IMR-90 (cell line): ENCODE measurements around the gene NGEF. TPM values are rescaled to one million over a fixed set of nuclear protein-coding genes. Genes with fewer than 3 reads are reported as not detected.

Experiments used
- ATAC-seq: fragments of 200-7000 bp; cut with Tn5 transposase; 2 replicates; pipeline ENCODE4 v1.9.1; 2020; ENCODE audit warnings: low read depth, mild to moderate bottlenecking, moderate library complexity
- BruUV-seq: library from RNA; stranded (reverse); fragments of 400-500 nt; replicated peaks from 2 replicates; lab custom pipeline; 2021; lab: Mats Ljungman, UMichigan
- CTCF ChIA-PET: fragments of 300-600 bp; formaldehyde crosslinking; extraction: SDS; loops from one replicate; lab custom pipeline; 2021; ENCODE audit warnings: antibody characterized with exemption; lab: Yijun Ruan, JAX
- POLR2A ChIA-PET: fragments of 300-600 bp; sonication (Branson Sonifier 250); formaldehyde crosslinking; loops from one replicate; lab custom pipeline; 2022; ENCODE audit warnings: antibody characterized with exemption; ENCODE audit not compliant: unreplicated experiment; lab: Charles Lee
- DNase-seq: peaks from one replicate; pipeline ENCODE4 v3.0.0; 2013
- H2AFZ ChIP-seq: replicated peaks from 2 replicates; pipeline ENCODE3; 2013; ENCODE audit warnings: low read length, mild to moderate bottlenecking; ENCODE audit not compliant: poor library complexity
- H2AK5ac ChIP-seq: 2 replicates; pipeline ENCODE4 v1.6.1; 2013; ENCODE audit warnings: low read depth, low read length, inconsistent platforms
- H2AK9ac ChIP-seq: replicated peaks from 2 replicates; pipeline ENCODE3; 2013; ENCODE audit warnings: mild to moderate bottlenecking, low read depth, low read length, moderate library complexity; ENCODE audit not compliant: poor library complexity
- H2BK120ac ChIP-seq: 2 replicates; pipeline ENCODE4 v1.6.1; 2013; ENCODE audit warnings: low read depth, low read length, inconsistent platforms
- H2BK15ac ChIP-seq: 3 replicates; pipeline ENCODE4 v1.6.1; 2013; ENCODE audit warnings: low read depth, low read length, inconsistent platforms
- H2BK20ac ChIP-seq: 2 replicates; pipeline ENCODE4 v1.6.1; 2013; ENCODE audit warnings: low read depth, mild to moderate bottlenecking, inconsistent platforms, low read length, moderate library complexity
- H2BK5ac ChIP-seq: 2 replicates; pipeline ENCODE4 v1.6.1; 2013; ENCODE audit warnings: mild to moderate bottlenecking, low read depth, low read length, inconsistent platforms; ENCODE audit not compliant: poor library complexity, severe bottlenecking
- H3K14ac ChIP-seq: replicated peaks from 2 replicates; pipeline ENCODE4 v1.6.1; 2013; ENCODE audit warnings: low read depth, low read length, inconsistent platforms
- H3K18ac ChIP-seq: 2 replicates; pipeline ENCODE4 v1.6.1; 2013; ENCODE audit warnings: low read depth, low read length, control low read depth
- H3K23ac ChIP-seq: 2 replicates; pipeline ENCODE4 v1.6.1; 2013; ENCODE audit warnings: low read depth, low read length, inconsistent platforms
- H3K27ac ChIP-seq: 2 replicates; pipeline ENCODE4 v1.5.1; 2013; ENCODE audit warnings: mild to moderate bottlenecking, control low read depth, low read length; ENCODE audit not compliant: insufficient read depth
- H3K27me3 ChIP-seq: 2 replicates; pipeline ENCODE4 v1.6.1; 2013; ENCODE audit warnings: low read length; ENCODE audit not compliant: control insufficient read depth, insufficient read depth
- H3K36me3 ChIP-seq: 2 replicates; pipeline ENCODE4 v1.6.1; 2013; ENCODE audit warnings: low read length, mixed read lengths; ENCODE audit not compliant: control insufficient read depth, insufficient read depth
- H3K4ac ChIP-seq: 2 replicates; pipeline ENCODE4 v1.6.1; 2013; ENCODE audit warnings: low read depth, low read length, inconsistent platforms
- H3K4me1 ChIP-seq: 2 replicates; pipeline ENCODE4 v1.6.1; 2013; ENCODE audit warnings: low read length, mixed read lengths; ENCODE audit not compliant: control insufficient read depth, insufficient read depth
- H3K4me2 ChIP-seq: 2 replicates; pipeline ENCODE4 v1.6.1; 2013; ENCODE audit warnings: low read depth, mild to moderate bottlenecking, control low read depth, low read length, moderate library complexity
- H3K4me3 ChIP-seq: 2 replicates; pipeline ENCODE4 v1.5.1; 2013; ENCODE audit warnings: low read depth, mild to moderate bottlenecking, control low read depth, low read length, moderate library complexity; ENCODE audit not compliant: insufficient read depth
- H3K56ac ChIP-seq: 2 replicates; pipeline ENCODE4 v1.6.1; 2013; ENCODE audit warnings: low read length, inconsistent platforms; ENCODE audit not compliant: insufficient read depth; ENCODE audit errors: extremely low read depth
- H3K79me1 ChIP-seq, 2 experiments: 2 replicates each; pipeline ENCODE4 v1.6.1; 2013; ENCODE audit warnings: low read length in 2 of 2, inconsistent platforms in 1 of 2, low read depth in 1 of 2
- H3K9ac ChIP-seq: 2 replicates; pipeline ENCODE4 v1.6.1; 2013; ENCODE audit warnings: low read depth, low read length, control low read depth
- H3K9me1 ChIP-seq: 2 replicates; pipeline ENCODE4 v1.6.1; 2013; ENCODE audit warnings: low read length, inconsistent platforms; ENCODE audit not compliant: insufficient read depth
- H3K9me3 ChIP-seq: 2 replicates; pipeline ENCODE4 v1.6.1; 2013; ENCODE audit warnings: low read length; ENCODE audit not compliant: control insufficient read depth, insufficient read depth
- H4K20me1 ChIP-seq: 2 replicates; pipeline ENCODE4 v1.6.1; 2013; ENCODE audit warnings: low read length, inconsistent platforms; ENCODE audit not compliant: insufficient read depth
- H4K5ac ChIP-seq: 2 replicates; pipeline ENCODE4 v1.6.1; 2013; ENCODE audit warnings: mild to moderate bottlenecking, low read depth, low read length, control low read depth
- H4K8ac ChIP-seq, 2 experiments: 2 replicates each; pipeline ENCODE4 v1.6.1; 2013; ENCODE audit warnings: low read depth in 2 of 2, low read length in 2 of 2, control low read depth in 1 of 2, inconsistent platforms in 1 of 2
- H4K91ac ChIP-seq: 2 replicates; pipeline ENCODE4 v1.6.1; 2013; ENCODE audit warnings: low read depth, low read length, inconsistent platforms; ENCODE audit not compliant: insufficient read depth
- BHLHE40 ChIP-seq: fragments of 150-350 bp; IDR thresholded peaks from 2 replicates; pipeline ENCODE4 v1.6.1; 2016; ENCODE audit warnings: mild to moderate bottlenecking, low read depth, low read length
- CEBPB ChIP-seq: IDR thresholded peaks from 2 replicates; pipeline ENCODE4 v1.6.1; 2012; ENCODE audit warnings: low read depth, low read length, improper control_type of control experiment
- CHD1 ChIP-seq: IDR thresholded peaks from 2 replicates; pipeline ENCODE4 v1.6.1; 2012; ENCODE audit warnings: low read depth, low read length, improper control_type of control experiment
- CTCF ChIP-seq: conservative IDR thresholded peaks from 2 replicates; pipeline ENCODE4 v1.5.1; 2012; ENCODE audit warnings: mild to moderate bottlenecking, low read depth, low read length, improper control_type of control experiment
- ELK1 ChIP-seq: fragments of 150-350 bp; IDR thresholded peaks from 2 replicates; pipeline ENCODE4 v1.6.1; 2016; ENCODE audit warnings: low read depth, mild to moderate bottlenecking, low read length, moderate library complexity, borderline replicate concordance
- FOS ChIP-seq: fragments of 150-350 bp; IDR thresholded peaks from 2 replicates; pipeline ENCODE4 v1.6.1; 2016; ENCODE audit warnings: low read depth, low read length
- MAFK ChIP-seq: IDR thresholded peaks from 2 replicates; pipeline ENCODE4 v1.6.1; 2012; ENCODE audit warnings: low read depth, low read length, improper control_type of control experiment
- MAZ ChIP-seq: IDR thresholded peaks from 2 replicates; pipeline ENCODE4 v1.6.1; 2012; ENCODE audit warnings: low read depth, mild to moderate bottlenecking, low read length, improper control_type of control experiment, moderate library complexity, borderline replicate concordance
- MXI1 ChIP-seq: IDR thresholded peaks from 2 replicates; pipeline ENCODE4 v1.6.1; 2012; ENCODE audit warnings: low read depth, mild to moderate bottlenecking, low read length, moderate library complexity, borderline replicate concordance
- POLR2A ChIP-seq: IDR thresholded peaks from 2 replicates; pipeline ENCODE4 v1.6.1; 2012; ENCODE audit warnings: mild to moderate bottlenecking, low read depth, low read length
- RAD21 ChIP-seq: IDR thresholded peaks from 2 replicates; pipeline ENCODE4 v1.6.1; 2012; ENCODE audit warnings: low read length, improper control_type of control experiment
- RCOR1 ChIP-seq: IDR thresholded peaks from 2 replicates; pipeline ENCODE4 v1.6.1; 2012; ENCODE audit warnings: mild to moderate bottlenecking, low read length, improper control_type of control experiment; ENCODE audit not compliant: insufficient replicate concordance
- RFX5 ChIP-seq: IDR thresholded peaks from 2 replicates; pipeline ENCODE4 v1.8.0; 2012; ENCODE audit warnings: low read depth, mild to moderate bottlenecking, low read length, moderate library complexity
- SMC3 ChIP-seq: fragments of 150-350 bp; IDR thresholded peaks from 2 replicates; pipeline ENCODE4 v1.6.1; 2016; ENCODE audit warnings: low read depth, mild to moderate bottlenecking, antibody characterized with exemption, low read length, moderate library complexity
- USF2 ChIP-seq: fragments of 150-350 bp; IDR thresholded peaks from 2 replicates; pipeline ENCODE4 v1.6.1; 2017; ENCODE audit warnings: mild to moderate bottlenecking, antibody characterized with exemption, low read length, low read depth
- WGBS, 2 experiments: methylation state at CpG; one replicate each; pipeline versions ENCODE4 v1.1.5 to v1.1.7; 2013; ENCODE audit warnings: missing lambda C conversion rate in 2 of 2; ENCODE audit not compliant: insufficient read length in 1 of 2; ENCODE audit errors: extremely low coverage in 2 of 2; 5-methylcytosine and 5-hydroxymethylcytosine counted together
- dilution Hi-C: fragments of 300-500 bp; cut with HindIII; formaldehyde crosslinking; loops from one replicate; pipeline ENCODE4 v1.14.3; 2018; ENCODE audit warnings: low sequenced_read_pairs; ENCODE audit not compliant: unreplicated experiment
- in situ Hi-C: fragments of 300-500 bp; cut with MboI; formaldehyde crosslinking; loops from 3 replicates; pipeline ENCODE4 v1.14.3; 2019; ENCODE audit warnings: low sequenced_read_pairs, inconsistent platforms, mixed read lengths
- intact Hi-C: fragments of 100-400 bp; cut with micrococcal nuclease; formaldehyde crosslinking; loops from 2 replicates; pipeline ENCODE4 v1.10.0; 2022
- polyA plus RNA-seq, 3 experiments: library from polyadenylated mRNA; depleted of rRNA; stranded (reverse); fragments of >200 nt; gene quantifications; 2 replicates each; pipeline ENCODE4 v1.2.3, GENCODE V29; 2012; ENCODE audit warnings: low replicate concordance in 1 of 3
- total RNA-seq: library from RNA; depleted of rRNA; stranded (reverse); fragments of >200 nt; gene quantifications from 2 replicates; pipeline ENCODE4 v1.2.3, GENCODE V29; 2012

The NGEF gene
- total and polyA plus RNA-seq, 2 of the 4 experiments (the other 2 are of a cell fraction) = 1.1 to 1.7 TPM

- Histone ChIP-seq H2BK15ac (no peak overlapping the region), H3K27ac (no peak overlapping the region), H4K5ac (no peak overlapping the region), H3K36me3 (no peaks in the 10 kb centered on the region), H3K9ac (no peak overlapping the region), H3K4me3 (no peak overlapping the region), H2AFZ (no peak overlapping the region), H4K20me1 (no peaks in the 10 kb centered on the region), H4K8ac (no peak overlapping the region), H3K9me1 (no peaks in the 10 kb centered on the region), H3K9me3 (no peaks in the 10 kb centered on the region), H4K91ac (no peak overlapping the region), H2BK120ac (no peak overlapping the region), H2BK20ac (no peak overlapping the region), H3K4me2 (no peak overlapping the region), H2AK9ac (no peak overlapping the region), H3K4ac (no peak overlapping the region), H3K56ac (no peak overlapping the region), H3K27me3 (peaks cover 4% of the 10 kb centered on the region), H2BK5ac (no peak overlapping the region), H3K14ac (no peak overlapping the region), H3K18ac (no peak overlapping the region), H3K79me1 (no peaks in the 10 kb centered on the region), H3K23ac (no peak overlapping the region), H3K4me1 (peaks cover 2% of the 10 kb centered on the region; the same call in 1 of the 2 replicates), H2AK5ac (no peak overlapping the region)
- intact Hi-C loops = no loop called here
- CTCF ChIA-PET = no interaction called here
- dilution Hi-C loops = no loop called here
- POLR2A ChIA-PET = no interaction called here
- ATAC-seq (no peak), DNase-seq (no peak)
- 27% methylated on average over 2 of the region's 7 CpGs; no CpG with 5 or more reads in 1 of the 2 experiments for WGBS, 2 experiments
- no TSS peak for BruUV-seq
- in situ Hi-C loops = no loop called here
- no peak for TF ChIP-seq RCOR1
- no peak for TF ChIP-seq BHLHE40
- TF ChIP-seq POLR2A = no peak
- TF ChIP-seq USF2 = no peak
- no peak for TF ChIP-seq CHD1
- TF ChIP-seq MXI1 = no peak
- TF ChIP-seq MAFK = no peak
- no peak for TF ChIP-seq ELK1
- no peak for TF ChIP-seq SMC3
- no peak for TF ChIP-seq RFX5
- no peak for TF ChIP-seq CTCF
- TF ChIP-seq MAZ = no peak
- TF ChIP-seq CEBPB = no peak
- no peak for TF ChIP-seq FOS
- no peak for TF ChIP-seq RAD21
These were observed 61.2 kb downstream of the NGEF start for GRCh38 chr2:232951891-232952290.
